HT1080 (cell line): ENCODE data around the gene SLCO3A1. TPM values are rescaled to one million over a fixed set of nuclear protein-coding genes. Genes with fewer than 3 reads are reported as not detected.
A peak's percentile ranks its signal among the peaks of the same experiment; 100 is the strongest.
"Not testable (repeated sequence)": the region's sequence is repeated elsewhere in the genome, so short reads cannot be mapped to it uniquely, and the experiment has no call there.

Source experiments
- DNase-seq: peaks from one replicate; pipeline ENCODE4 v3.0.0-alpha.2; 2015; ENCODE audit warnings: low read depth
- total RNA-seq: library from RNA; depleted of rRNA; stranded (reverse); fragments of >200 nt; shearing (Covaris generic); gene quantifications from 2 replicates; pipeline ENCODE4 v1.2.3, GENCODE V29; 2014

SLCO3A1 gene
- total RNA-seq, 1 experiment from 2014 or later, result 4.6 TPM

GRCh38 chr15:92028389-92028724 is 174.8 kb downstream of the SLCO3A1 start:
- no peak for DNase-seq

DNA sequence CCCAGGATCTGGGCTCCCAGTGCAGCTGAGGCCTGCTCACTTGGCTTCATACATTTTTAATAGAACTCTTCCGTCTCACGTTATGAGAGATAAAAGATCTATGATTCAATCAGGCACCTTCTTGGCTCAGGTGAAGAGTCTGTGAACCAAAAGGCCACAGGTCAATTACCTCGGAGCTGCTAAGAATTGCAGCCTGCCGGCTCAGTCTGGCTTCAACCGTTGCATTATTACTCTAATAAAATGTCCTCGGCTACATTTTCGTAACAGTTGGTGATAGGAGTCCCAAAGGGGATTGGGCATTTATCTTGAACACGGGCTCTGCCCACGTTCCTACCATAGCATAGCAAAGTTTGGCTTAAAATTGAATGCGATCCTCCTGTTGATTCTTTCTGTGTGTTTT is 176.3 kb downstream of the SLCO3A1 start:
- no peak for DNase-seq

DNA sequence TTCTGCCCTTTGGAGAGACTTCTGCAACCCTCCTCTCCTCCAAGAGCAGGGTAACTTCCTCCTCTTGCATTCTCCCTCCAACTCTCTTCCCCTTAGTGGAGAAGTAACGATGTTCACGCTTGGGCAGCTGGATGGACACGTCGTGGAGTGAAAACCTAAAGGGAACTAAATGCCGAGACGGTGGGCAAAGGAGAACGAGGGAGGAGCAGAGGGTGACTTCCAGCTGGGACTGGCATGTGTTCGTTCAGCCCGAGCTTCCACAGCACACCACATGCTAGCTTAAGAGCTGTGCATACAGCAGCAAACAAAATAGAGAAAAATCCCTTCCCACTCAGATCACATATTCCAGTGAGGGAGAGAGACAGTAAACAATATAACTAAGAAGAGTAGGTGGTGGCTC is 179.8 kb downstream of the SLCO3A1 start:
- no peak for DNase-seq

DNA sequence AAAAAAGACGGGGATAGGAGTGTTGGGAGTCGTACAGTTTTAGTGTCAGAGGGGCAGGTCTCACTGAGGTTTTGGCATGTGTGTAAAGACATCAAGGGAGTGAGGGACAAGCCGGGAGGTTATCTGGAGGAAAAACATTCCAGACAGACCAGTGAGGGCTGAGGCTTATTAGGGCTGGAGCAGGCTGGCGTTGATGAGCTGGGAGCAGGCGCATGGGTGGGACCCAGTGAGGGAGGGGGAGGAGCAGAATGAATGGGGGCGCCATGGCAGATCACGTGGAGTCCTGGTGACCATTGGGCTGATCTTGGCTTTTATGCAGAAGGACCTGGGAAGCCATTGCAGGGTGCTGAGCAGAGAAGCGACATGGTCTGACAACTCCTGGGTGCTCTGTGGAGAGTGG is 180.2 kb downstream of the SLCO3A1 start:
- DNase-seq, result no peak

DNA sequence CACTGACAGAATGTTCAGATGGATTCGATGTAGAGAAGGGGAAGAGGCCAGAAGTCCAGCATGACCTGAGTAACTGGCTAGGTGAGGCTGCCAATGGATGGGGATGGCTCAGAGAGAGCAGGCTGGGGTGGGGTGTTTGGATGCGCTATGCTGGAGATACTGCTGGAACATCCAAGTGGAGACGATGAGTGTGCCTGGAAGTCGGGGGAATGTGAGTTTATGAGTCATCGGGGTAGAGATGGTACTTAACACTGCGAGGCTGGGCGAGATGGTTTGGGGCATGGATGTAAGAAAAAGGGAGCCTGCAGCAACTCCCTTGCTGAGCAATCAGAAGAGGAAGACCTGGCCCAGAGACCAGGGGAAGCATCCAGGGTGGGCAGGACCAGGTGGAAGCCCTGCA is 180.7 kb downstream of the SLCO3A1 start:
- peak; percentile 31 for DNase-seq

GRCh38 chr15:92035551-92035950 is 182.0 kb downstream of the SLCO3A1 start:
- DNase-seq, result no peak

DNA sequence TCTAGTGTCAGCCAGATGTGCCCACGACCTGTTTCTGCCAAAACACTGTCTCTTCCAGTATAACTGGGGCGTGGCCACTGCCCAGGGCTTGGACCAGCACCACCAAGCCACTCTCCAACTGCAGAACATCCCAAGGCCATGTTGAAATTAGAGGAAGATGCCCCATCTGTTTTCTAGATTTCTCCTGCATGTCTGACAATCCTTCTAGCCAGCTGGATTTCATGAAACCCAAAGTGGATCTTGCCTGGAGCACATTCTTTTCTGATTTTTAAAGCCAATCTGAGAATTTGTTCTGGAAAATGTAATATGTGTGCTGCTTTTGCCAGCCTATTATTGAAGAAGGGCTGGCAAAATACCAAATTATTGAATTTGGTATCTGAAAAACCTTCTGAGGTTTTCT is 182.5 kb downstream of the SLCO3A1 start:
- DNase-seq, result no peak

DNA sequence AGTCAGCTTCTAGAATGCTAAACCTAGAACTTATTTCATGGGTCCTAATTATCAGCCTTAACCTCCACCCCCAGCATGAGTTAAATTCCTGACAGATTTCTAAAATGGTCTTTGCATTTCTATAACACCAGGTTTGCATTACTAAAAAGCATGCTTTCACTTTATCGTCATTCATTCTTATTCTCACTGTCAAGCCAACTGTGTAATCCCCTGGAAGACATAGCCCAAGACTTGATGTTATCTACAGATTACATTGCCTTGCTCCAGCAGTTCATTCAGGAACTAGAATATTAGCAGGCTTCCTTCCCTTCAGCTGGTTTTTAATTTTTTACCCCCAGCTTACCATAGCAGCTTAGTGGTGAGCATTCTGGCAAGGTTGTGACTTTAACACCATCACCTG is 184.0 kb downstream of the SLCO3A1 start:
- DNase-seq, result no peak

- DNase-seq, result no peak
Measured at GRCh38 chr15:92040350-92040749, 186.8 kb downstream of the SLCO3A1 start.

- DNase-seq, result no peak
Measured at GRCh38 chr15:92041371-92041770, 187.9 kb downstream of the SLCO3A1 start.

GRCh38 chr15:92043283-92043682 is 189.8 kb downstream of the SLCO3A1 start:
- DNase-seq, result no peak

DNA sequence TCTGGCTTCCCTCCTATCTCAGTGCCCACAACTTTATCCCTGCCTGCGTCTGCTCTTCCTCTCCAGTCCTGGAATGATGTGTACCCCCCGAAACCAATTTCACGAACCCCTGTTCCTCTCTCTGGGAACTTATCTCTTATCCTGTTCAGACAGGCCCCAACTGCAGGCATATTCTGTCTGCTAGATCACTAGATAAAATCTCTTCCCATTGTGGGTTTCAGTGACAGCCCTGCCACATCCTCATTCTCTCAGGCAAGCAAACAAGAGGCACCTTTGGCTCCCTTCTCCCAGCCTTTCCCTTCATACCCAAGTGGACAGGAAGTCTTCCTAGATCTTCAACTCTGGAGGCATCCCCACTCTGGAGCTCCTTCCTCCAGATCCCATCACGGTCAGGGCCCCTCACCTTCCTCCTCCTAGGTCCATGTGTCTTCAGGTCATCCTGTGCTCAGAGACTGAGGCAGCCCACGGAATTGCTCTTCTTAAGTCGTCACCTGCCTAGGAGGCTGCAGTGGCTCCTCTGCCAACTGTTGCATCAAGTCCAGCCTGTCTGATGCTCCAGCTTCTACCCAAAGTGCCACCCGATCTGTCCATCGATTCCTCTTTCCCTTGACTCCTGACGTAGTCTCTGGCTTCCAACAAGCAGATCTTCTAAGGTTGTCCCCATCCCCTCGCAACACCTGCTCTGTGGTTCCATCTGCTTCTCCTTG is 190.8 kb downstream of the SLCO3A1 start:
- DNase-seq, result no peak

DNA sequence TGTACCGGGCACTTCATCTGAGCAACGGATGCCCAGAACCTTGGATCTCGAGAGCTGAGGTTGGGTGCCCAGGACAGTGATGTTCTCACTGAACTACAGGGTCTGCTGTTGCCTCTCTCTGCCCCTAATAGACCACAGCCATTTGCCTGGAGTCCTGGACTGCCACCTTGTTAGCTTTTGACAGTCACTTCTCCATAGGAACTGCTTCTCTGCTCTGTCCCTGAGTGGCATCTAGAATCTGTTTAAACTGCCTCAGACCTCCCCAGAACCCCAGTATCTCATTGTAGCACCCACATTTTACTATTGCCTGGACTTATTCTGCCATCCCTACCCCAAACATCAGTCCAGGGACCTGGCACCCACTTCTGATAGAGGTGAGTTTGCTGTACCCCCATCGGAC is 194.4 kb downstream of the SLCO3A1 start:
- no peak for DNase-seq

DNA sequence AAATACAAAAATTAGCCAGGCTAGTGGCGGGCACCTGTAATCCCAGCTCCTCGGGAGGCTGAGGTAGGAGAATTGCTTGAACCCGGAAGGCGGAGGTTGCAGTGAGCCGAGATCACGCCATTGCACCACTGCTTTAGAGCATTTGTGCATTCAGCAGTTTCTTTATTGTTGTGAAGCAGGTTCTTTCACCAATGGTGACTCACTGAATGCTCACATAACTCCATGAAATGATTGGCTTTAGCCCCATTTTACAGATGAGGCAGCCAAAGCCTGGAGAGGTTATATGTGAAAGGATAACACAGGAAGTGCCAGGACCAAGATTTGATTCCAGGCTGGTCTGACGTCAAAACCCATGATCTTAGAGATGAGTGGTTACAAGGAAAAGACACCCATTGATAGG is 195.2 kb downstream of the SLCO3A1 start:
- DNase-seq, result peak; percentile 21

DNA sequence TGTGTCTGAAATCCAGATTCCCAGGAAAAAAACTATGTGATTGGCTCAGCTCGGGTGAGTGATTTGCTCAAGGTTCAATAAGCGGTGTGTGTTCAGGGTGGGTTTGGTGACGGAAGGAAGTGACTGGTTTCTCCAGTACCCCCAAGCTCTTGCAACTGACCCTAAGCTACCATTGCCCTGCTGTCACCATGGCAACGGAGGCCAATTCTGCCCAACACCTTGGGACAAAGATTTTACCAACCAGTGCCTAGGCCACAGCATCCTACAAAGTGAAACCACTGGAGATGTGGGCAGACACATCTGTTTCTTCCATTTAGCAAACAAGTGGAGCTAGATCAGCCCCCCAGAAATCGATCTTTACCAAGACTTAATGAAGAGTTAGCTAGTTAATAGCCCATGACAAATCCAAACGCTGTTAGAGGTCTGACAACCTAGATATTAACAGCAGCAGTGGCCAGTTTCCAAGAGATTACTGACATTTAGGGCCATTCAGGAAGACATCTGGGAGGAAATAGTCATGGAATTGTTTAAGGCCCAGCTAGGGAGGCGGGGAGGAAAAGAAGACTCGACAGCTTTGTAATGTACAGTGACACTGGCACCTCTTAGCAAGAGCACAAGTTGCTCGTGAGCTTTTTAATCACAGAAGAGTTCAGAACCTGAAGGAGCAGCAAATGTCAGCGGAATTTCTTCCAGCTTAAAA is 195.9 kb downstream of the SLCO3A1 start:
- DNase-seq, result no peak

GRCh38 chr15:92050220-92050898 is 196.9 kb downstream of the SLCO3A1 start:
- DNase-seq, result no peak

DNA sequence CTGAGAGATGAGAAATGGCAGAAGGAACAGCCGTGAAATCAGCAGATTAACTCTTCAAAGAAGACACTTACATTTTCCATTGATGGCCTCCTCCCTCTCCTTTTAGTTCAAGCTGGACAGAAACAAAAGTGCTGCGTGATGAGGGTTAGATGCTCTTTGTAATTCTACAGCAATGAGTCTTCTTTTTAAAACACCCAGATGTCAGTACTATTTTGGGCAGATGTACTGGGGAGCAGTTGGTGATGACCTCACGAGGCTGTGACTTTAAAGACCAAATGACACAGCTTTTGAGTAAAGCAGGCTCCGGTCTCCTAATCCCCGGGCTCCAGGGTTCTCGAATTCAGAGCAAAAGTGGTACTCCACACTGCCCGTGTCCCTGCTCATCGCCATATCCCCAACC is 198.2 kb downstream of the SLCO3A1 start:
- DNase-seq, result no peak

DNA sequence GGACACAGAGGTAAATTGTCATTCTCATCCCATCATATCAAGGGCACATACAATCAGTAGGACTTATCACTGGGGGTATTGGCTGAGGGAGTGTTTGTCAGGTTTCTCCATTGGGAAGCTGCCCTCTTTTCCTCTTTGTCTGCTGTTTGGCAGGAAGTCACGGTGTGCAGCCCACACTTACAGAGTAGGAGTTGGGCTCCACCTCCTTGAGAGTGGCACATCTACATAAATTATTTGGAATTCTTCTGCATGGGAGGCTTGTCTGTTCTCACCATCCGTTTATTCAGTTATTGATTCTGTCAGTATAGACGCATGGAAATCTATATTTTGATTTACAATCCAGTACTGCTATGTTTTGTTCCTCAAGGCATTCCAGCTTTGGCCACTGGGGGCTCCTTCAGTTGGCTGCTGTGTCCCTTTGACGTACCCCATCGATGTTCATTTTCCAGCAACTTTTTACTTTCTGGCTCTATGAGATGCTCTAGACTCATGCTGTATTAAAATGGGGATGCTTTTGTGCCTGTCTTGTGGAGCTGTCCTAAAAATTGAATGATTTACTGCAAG is 200.3 kb downstream of the SLCO3A1 start:
- no peak for DNase-seq

- DNase-seq, result no peak
Measured at GRCh38 chr15:92056875-92057274, 203.4 kb downstream of the SLCO3A1 start.

DNA sequence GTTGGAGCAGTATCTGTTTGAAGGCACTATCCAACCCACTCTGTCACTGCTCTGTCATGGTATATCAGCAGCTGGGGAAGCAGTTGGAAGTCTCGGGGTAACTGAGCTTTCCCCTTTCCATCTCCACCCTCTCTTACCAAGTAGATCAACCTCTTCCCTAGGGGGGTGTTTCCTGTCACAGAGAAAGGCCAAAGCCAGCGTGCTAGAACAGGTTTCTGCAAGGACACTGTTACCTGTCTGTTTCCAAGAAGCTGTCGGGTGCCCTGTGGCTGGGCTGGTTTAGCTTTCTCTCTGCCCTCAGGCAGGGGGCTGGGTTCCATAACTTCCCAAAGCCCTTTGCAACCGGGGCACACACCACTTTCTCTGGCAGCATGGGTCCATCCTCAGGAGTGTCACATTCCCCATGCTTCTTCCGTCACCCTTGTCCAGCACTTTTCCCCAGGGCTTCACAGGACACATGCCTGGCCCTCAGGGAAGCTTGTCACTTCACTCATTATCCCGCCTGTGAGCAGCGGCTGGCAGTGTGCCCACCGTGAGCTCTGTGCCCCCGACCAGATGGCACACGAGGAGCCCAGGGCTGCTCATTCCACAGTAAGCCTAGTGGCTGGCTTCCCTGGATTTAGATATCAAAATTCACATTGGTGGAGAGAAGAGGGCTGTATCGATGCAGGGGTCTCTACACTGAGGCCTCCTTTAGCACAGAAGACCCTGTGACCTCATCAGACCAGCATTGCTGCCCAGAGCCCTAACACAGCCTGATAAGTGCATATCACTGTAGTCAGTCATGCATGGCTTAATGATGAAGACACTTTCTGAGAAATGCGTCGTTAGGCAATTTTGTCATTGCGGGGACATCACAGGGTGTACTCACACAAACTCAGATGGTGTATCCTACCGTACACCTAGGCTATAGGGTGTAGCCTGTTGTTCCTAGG is 205.8 kb downstream of the SLCO3A1 start:
- DNase-seq, result no peak

DNA sequence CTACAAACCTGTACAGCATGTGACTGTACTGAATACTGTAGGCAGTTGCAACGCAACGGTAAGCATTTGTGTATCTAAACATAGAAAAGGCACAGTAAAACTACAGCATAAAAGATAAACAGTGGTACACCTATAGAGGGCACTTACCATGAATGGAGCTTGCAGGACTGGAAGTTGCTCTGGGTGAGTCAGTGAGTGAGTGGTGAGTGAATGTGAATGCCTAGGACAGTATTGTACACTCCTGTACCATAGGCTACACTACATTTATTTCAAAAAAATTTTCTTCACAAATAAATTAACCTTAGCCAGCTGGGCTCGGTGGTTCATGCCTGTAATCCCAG is 206.4 kb downstream of the SLCO3A1 start:
- DNase-seq, result not testable (repeated sequence)
